WTC11 (cell line): ENCODE measurements around the gene BSN.

ENCODE experiments used
- FOXP1 ChIP-seq: sonication (generic); formaldehyde crosslinking; IDR thresholded peaks from 2 replicates; pipeline ENCODE4 v1.8.0; 2022; ENCODE audit warnings: missing genetic modification reagents, mild to moderate bottlenecking, moderate library complexity, borderline replicate concordance
- NR1H2 ChIP-seq: sonication (generic); formaldehyde crosslinking; IDR thresholded peaks from 2 replicates; pipeline ENCODE4 v1.9.0; 2021; ENCODE audit warnings: mild to moderate bottlenecking, moderate library complexity, missing genetic modification reagents
- ZNF138 ChIP-seq: sonication (generic); formaldehyde crosslinking; conservative IDR thresholded peaks from 2 replicates; pipeline ENCODE4 v1.8.1; 2022; ENCODE audit warnings: mild to moderate bottlenecking, moderate library complexity, missing genetic modification reagents
- TF ChIP-seq, protein P1 (sequence below): sonication (generic); formaldehyde crosslinking; IDR thresholded peaks from 2 replicates; pipeline ENCODE4 v1.8.1; 2022; ENCODE audit warnings: missing genetic modification reagents, borderline replicate concordance
- TF ChIP-seq, protein P2 (sequence below): fragments of 200-600 bp; IDR thresholded peaks from 2 replicates; pipeline ENCODE4 v1.8.0; 2022; ENCODE audit warnings: antibody characterized with exemption
- TF ChIP-seq, protein P3 (sequence below): sonication (generic); formaldehyde crosslinking; IDR thresholded peaks from 2 replicates; pipeline ENCODE4 v1.8.0; 2022; ENCODE audit warnings: mild to moderate bottlenecking, missing genetic modification reagents
- TF ChIP-seq, protein P4 (sequence below): sonication (generic); formaldehyde crosslinking; IDR thresholded peaks from 2 replicates; pipeline ENCODE4 v1.8.1; 2023; ENCODE audit warnings: mild to moderate bottlenecking, missing genetic modification reagents, borderline replicate concordance
- TF ChIP-seq, protein P5 (sequence below): sonication (generic); formaldehyde crosslinking; IDR thresholded peaks from 2 replicates; pipeline ENCODE4 v1.8.0; 2022; ENCODE audit warnings: mild to moderate bottlenecking, missing genetic modification reagents
- TF ChIP-seq, protein P6 (sequence below): sonication (generic); formaldehyde crosslinking; IDR thresholded peaks from 2 replicates; pipeline ENCODE4 v1.8.0; 2022; ENCODE audit warnings: missing genetic modification reagents

DNA sequence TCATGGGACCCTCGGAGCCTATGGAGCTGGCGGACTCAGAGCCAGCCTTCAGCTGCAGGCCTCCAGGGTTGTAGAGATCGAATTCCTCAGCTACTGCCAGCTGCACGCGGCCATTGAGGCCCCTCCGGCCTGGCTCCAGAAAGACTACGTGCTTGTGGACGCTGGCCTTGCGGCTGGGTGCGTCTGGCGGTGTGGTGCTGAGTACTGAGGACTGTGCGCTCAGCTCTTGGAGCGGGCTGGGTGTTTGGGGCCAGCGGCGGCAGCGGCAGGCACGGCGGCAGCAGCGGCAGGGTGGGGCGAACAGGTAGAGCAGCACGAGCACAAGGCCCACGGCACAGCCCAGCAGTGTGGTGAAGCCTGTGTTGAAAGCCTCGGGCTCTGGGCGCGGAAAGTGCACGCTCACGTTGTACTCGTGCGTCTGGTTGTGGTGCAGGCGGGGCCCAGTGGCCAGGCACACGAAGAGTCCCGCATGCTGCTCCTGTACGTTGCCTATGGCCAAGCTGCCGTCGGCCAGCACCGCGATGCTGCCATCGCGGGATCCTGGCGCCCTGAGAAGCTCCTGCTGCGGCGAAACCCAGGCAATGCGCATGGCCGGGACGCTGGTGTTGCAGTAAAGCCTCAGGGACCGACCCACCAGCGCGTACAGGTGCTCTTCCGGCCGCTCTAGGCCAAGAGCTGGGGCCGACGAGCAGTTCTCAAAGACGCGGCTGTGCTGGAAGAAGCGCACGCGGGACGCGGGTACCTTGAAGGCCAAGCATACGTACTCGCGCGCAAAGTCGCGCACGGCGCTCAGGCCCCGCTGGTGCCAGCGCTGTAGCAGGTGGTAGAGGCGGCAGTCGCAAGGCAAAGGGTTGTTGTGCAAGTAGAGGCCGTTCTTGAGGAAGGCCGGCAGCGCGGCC is 163.9 kb downstream of the BSN start:
- TF ChIP-seq, protein P1, sequence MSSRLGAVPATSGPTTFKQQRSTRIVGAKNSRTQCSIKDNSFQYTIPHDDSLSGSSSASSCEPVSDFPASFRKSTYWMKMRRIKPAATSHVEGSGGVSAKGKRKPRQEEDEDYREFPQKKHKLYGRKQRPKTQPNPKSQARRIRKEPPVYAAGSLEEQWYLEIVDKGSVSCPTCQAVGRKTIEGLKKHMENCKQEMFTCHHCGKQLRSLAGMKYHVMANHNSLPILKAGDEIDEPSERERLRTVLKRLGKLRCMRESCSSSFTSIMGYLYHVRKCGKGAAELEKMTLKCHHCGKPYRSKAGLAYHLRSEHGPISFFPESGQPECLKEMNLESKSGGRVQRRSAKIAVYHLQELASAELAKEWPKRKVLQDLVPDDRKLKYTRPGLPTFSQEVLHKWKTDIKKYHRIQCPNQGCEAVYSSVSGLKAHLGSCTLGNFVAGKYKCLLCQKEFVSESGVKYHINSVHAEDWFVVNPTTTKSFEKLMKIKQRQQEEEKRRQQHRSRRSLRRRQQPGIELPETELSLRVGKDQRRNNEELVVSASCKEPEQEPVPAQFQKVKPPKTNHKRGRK = no peak
- TF ChIP-seq FOXP1 (CRISPR knock-in tag) (no peak), ZNF138 (CRISPR knock-in tag) (no peak), NR1H2 (CRISPR knock-in tag) (no peak)
- TF ChIP-seq, protein P2, sequence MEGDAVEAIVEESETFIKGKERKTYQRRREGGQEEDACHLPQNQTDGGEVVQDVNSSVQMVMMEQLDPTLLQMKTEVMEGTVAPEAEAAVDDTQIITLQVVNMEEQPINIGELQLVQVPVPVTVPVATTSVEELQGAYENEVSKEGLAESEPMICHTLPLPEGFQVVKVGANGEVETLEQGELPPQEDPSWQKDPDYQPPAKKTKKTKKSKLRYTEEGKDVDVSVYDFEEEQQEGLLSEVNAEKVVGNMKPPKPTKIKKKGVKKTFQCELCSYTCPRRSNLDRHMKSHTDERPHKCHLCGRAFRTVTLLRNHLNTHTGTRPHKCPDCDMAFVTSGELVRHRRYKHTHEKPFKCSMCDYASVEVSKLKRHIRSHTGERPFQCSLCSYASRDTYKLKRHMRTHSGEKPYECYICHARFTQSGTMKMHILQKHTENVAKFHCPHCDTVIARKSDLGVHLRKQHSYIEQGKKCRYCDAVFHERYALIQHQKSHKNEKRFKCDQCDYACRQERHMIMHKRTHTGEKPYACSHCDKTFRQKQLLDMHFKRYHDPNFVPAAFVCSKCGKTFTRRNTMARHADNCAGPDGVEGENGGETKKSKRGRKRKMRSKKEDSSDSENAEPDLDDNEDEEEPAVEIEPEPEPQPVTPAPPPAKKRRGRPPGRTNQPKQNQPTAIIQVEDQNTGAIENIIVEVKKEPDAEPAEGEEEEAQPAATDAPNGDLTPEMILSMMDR = no peak
- TF ChIP-seq, protein P3, sequence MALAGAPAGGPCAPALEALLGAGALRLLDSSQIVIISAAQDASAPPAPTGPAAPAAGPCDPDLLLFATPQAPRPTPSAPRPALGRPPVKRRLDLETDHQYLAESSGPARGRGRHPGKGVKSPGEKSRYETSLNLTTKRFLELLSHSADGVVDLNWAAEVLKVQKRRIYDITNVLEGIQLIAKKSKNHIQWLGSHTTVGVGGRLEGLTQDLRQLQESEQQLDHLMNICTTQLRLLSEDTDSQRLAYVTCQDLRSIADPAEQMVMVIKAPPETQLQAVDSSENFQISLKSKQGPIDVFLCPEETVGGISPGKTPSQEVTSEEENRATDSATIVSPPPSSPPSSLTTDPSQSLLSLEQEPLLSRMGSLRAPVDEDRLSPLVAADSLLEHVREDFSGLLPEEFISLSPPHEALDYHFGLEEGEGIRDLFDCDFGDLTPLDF (CRISPR knock-in tag) = no peak
- TF ChIP-seq, protein P4, sequence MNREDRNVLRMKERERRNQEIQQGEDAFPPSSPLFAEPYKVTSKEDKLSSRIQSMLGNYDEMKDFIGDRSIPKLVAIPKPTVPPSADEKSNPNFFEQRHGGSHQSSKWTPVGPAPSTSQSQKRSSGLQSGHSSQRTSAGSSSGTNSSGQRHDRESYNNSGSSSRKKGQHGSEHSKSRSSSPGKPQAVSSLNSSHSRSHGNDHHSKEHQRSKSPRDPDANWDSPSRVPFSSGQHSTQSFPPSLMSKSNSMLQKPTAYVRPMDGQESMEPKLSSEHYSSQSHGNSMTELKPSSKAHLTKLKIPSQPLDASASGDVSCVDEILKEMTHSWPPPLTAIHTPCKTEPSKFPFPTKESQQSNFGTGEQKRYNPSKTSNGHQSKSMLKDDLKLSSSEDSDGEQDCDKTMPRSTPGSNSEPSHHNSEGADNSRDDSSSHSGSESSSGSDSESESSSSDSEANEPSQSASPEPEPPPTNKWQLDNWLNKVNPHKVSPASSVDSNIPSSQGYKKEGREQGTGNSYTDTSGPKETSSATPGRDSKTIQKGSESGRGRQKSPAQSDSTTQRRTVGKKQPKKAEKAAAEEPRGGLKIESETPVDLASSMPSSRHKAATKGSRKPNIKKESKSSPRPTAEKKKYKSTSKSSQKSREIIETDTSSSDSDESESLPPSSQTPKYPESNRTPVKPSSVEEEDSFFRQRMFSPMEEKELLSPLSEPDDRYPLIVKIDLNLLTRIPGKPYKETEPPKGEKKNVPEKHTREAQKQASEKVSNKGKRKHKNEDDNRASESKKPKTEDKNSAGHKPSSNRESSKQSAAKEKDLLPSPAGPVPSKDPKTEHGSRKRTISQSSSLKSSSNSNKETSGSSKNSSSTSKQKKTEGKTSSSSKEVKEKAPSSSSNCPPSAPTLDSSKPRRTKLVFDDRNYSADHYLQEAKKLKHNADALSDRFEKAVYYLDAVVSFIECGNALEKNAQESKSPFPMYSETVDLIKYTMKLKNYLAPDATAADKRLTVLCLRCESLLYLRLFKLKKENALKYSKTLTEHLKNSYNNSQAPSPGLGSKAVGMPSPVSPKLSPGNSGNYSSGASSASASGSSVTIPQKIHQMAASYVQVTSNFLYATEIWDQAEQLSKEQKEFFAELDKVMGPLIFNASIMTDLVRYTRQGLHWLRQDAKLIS = peak; percentile 4; the same call in 1 of the 2 replicates
- TF ChIP-seq, protein P5, sequence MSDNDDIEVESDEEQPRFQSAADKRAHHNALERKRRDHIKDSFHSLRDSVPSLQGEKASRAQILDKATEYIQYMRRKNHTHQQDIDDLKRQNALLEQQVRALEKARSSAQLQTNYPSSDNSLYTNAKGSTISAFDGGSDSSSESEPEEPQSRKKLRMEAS (CRISPR knock-in tag) = no peak
- TF ChIP-seq, protein P6, sequence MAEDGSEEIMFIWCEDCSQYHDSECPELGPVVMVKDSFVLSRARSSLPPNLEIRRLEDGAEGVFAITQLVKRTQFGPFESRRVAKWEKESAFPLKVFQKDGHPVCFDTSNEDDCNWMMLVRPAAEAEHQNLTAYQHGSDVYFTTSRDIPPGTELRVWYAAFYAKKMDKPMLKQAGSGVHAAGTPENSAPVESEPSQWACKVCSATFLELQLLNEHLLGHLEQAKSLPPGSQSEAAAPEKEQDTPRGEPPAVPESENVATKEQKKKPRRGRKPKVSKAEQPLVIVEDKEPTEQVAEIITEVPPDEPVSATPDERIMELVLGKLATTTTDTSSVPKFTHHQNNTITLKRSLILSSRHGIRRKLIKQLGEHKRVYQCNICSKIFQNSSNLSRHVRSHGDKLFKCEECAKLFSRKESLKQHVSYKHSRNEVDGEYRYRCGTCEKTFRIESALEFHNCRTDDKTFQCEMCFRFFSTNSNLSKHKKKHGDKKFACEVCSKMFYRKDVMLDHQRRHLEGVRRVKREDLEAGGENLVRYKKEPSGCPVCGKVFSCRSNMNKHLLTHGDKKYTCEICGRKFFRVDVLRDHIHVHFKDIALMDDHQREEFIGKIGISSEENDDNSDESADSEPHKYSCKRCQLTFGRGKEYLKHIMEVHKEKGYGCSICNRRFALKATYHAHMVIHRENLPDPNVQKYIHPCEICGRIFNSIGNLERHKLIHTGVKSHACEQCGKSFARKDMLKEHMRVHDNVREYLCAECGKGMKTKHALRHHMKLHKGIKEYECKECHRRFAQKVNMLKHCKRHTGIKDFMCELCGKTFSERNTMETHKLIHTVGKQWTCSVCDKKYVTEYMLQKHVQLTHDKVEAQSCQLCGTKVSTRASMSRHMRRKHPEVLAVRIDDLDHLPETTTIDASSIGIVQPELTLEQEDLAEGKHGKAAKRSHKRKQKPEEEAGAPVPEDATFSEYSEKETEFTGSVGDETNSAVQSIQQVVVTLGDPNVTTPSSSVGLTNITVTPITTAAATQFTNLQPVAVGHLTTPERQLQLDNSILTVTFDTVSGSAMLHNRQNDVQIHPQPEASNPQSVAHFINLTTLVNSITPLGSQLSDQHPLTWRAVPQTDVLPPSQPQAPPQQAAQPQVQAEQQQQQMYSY (CRISPR knock-in tag) = no peak
